Pancreas (tissue), 10 donors: ENCODE results near the gene CLASP1. TPM values are rescaled to one million over a fixed set of nuclear protein-coding genes. Genes with fewer than 3 reads are reported as not detected.
"Not testable (repeated sequence)": the region's sequence is repeated elsewhere in the genome, so short reads cannot be mapped to it uniquely, and the experiment has no call there.

Source experiments
- ATAC-seq, 4 donors: fragments of 200-7000 bp; cut with Tn5 transposase; one replicate each; pipeline versions ENCODE4 v1.8.0 to v1.9.1; 2020; ENCODE audit warnings: mild to moderate bottlenecking in 4 of 4, moderate library complexity in 4 of 4
- DNase-seq, 6 donors: peaks; one replicate each; pipeline ENCODE4 v3.0.0-alpha.2; 2020
- FAIRE-seq: peaks from 2 replicates; lab custom pipeline; 2012; peaks lifted over from hg19 to GRCh38; lab: Jason Lieb, UNC
- H3K27ac ChIP-seq, 4 donors: fragments of 200-600 bp; sonication (generic); 1 replicate in 3 of 4; 2 replicates in 1 of 4; pipeline versions ENCODE4 v1.5.0 to v1.8.0; 2020
- H3K27me3 ChIP-seq, 4 donors: fragments of 200-600 bp; one replicate each; pipeline ENCODE4 v1.8.0; 2021
- H3K36me3 ChIP-seq, 3 donors: fragments of 200-600 bp; sonication (generic) in 1 of 3; one replicate each; pipeline versions ENCODE4 v1.5.0 to v1.8.0; 2020 to 2021
- H3K4me1 ChIP-seq, 3 donors: fragments of 200-600 bp; one replicate each; pipeline ENCODE4 v1.8.0; 2021
- H3K4me3 ChIP-seq, 4 donors: fragments of 200-600 bp; sonication (generic) in 2 of 4; one replicate each; pipeline versions ENCODE4 v1.5.0 to v1.8.0; 2020 to 2021
- H3K9me3 ChIP-seq, 4 donors: fragments of 200-600 bp; one replicate each; pipeline ENCODE4 v1.8.0; 2021
- WGBS, 2 donors: extraction: QIAGEN DNeasy Blood & Tissue Kit; methylation state at CpG; one replicate each; pipeline ENCODE4 v1.1.7; 2013; 5-methylcytosine and 5-hydroxymethylcytosine counted together
- intact Hi-C, 3 donors: fragments of 100-400 bp; cut with DNase I; formaldehyde crosslinking; loops; one replicate each; pipeline versions ENCODE4 v1.11.1 to v1.14.2; 2022
- polyA plus RNA-seq, 2 donors: library from polyadenylated mRNA; stranded (reverse); fragments of 200-250 nt; gene quantifications; one replicate each; pipeline ENCODE4 v1.2.3, GENCODE V29; 2013
- total RNA-seq, 6 donors: library from RNA; stranded (reverse); fragmentation: NEBNext Ultra II Directional in 4 of 6; extraction: Animal tissue kit (Norgen Biotek cat#: 25700) in 4 of 6; gene quantifications; one replicate each; pipeline versions ENCODE4 v1.2.1 to v1.2.4, GENCODE V29; 2021 to 2023
- TF ChIP-seq, protein P1 (sequence below), 4 donors: fragments of 200-600 bp; sonication (generic) in 3 of 4; IDR thresholded peaks; one replicate each; pipeline versions ENCODE4 v1.5.0 to v1.8.0; 2021; ENCODE audit warnings: antibody characterized with exemption in 4 of 4
- donor health status: healthy with polysubstance abuse.
- donor health status: DM: no; HTN: no; CAD: no; lungs with moderate emphysema.
- donor health status: DM: no; HTN: no; CAD: no.
- donor health status: control.
- donor health status: control.
- donor health status: Bipolar disorder and iron deficiency.
- donor health status: DM: yes; HTN: yes; CAD: no.
- donor health status: DM: no; HTN: no; CAD: no.
- donor health status: DM: no; HTN: no; CAD: no.
- donor health status: DM: yes; HTN: yes; CAD: no.

CLASP1 gene
- total and polyA plus RNA-seq, 8 donors, result 8.9 to 34.5 (median 21.3) TPM

DNA sequence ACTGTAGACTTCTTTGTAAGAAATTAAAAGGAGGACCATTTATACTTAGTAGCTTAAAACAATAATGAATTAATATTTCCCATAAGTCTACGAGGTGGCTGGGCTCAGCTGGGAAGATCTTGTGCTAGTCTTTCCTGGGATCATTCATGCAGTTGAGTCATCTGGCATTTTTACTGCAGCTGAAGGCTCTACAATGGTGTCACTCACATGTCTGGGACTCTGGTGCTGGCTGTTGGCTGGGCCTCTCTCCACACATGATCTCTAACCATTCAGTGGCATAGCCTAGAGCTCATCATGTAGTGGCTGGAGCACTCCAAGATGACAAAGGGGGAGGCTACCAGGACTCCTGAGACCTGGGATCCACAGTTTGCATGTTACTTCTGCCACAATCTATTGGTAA, 35.5 kb downstream of the CLASP1 start:
- H3K36me3 ChIP-seq, result no peaks in the 10 kb centered on the region
- ATAC-seq (no peak), FAIRE-seq (no peak), DNase-seq (no peak)
- TF ChIP-seq, protein P1, sequence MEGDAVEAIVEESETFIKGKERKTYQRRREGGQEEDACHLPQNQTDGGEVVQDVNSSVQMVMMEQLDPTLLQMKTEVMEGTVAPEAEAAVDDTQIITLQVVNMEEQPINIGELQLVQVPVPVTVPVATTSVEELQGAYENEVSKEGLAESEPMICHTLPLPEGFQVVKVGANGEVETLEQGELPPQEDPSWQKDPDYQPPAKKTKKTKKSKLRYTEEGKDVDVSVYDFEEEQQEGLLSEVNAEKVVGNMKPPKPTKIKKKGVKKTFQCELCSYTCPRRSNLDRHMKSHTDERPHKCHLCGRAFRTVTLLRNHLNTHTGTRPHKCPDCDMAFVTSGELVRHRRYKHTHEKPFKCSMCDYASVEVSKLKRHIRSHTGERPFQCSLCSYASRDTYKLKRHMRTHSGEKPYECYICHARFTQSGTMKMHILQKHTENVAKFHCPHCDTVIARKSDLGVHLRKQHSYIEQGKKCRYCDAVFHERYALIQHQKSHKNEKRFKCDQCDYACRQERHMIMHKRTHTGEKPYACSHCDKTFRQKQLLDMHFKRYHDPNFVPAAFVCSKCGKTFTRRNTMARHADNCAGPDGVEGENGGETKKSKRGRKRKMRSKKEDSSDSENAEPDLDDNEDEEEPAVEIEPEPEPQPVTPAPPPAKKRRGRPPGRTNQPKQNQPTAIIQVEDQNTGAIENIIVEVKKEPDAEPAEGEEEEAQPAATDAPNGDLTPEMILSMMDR (IDR thresholded peaks at IDR 0.05), result no peak
- H3K4me1 ChIP-seq, result peaks cover 0 to 2% (median 2%) of the 10 kb centered on the region in 3 donors
- no peak overlapping the region for H3K27ac ChIP-seq
- no peaks in the 10 kb centered on the region for H3K9me3 ChIP-seq
- no peaks in the 10 kb centered on the region for H3K27me3 ChIP-seq
- H3K4me3 ChIP-seq, result no peak overlapping the region
- 92 to 93% methylated on average over 1 of the region's 1 CpG for WGBS, 2 donors
- intact Hi-C loops, result no loop called here

DNA sequence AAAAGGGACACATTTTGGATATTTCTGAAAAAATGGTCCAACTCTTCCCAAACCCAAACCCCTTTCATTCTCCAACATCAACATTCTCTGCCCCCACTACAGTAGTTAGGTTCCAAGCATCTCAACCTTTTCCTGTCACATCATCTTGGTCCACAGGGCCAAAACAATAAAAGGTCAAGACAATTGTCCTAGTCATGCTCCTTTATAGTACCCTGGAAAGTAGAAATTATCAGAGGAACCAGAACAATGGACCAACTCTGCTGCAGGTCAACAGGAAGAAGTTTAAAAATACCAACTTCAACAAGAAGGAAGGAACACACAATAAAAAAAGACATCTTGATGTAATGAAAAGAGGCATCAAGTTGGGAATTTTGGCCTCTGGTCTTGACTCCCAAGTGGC, 36.1 kb downstream of the CLASP1 start:
- Histone ChIP-seq H3K27ac (no peak overlapping the region), H3K27me3 (no peaks in the 10 kb centered on the region), H3K36me3 (no peaks in the 10 kb centered on the region), H3K4me1 (no peaks in the 10 kb centered on the region), H3K9me3 (no peaks in the 10 kb centered on the region), H3K4me3 (no peak overlapping the region)
- no peak for FAIRE-seq
- no peak for DNase-seq
- TF ChIP-seq, protein P1 (IDR thresholded peaks at IDR 0.05), result no peak
- ATAC-seq, result no peak
- intact Hi-C loops, result no loop called here

DNA sequence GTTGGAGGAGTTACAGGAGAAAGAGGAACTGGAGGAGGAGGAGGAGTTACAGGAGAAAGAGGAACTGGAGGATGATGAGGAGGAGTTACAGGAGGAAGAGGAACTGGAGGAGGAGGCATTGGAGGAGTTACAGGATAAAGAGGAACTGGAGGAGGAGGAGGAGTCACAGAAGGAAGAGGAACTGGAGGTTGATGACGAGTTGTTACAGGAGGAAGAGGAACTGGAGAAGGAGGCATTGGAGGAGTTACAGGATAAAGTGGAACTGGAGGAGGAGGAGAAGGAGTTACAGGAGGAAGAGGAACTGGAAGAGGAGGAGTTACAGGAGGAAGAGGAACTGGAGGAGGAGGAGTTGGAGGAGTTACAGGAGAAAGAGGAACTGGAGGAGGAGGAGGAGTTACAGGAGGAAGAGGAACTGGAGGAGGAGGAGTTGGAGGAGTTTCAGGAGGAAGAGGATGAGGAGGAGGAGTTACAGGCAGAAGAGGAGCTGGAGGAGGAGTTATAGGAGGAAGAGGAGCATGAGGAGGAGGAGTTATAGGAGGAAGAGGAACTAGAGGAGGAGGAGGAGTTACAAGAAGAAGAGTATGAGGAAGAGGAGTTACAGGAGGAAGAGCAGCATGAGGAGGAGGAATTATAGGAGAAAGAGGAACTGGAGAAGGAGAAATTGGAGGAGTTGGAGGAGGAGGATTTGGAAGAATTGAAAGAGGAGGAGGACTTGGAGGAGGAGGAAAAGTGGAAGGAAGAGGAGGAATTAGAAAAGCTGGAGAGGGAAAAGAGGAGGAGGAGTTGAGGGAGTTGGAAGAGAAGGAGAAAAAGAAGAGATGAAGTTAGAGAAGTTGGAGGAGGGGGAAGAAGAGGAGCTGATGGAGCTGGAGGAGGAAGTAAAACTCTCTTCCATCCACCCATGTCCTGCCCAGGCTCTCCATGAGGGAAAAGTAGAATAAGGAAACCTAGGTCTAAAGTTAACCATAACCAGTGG, 37.2 kb downstream of the CLASP1 start:
- H3K27ac ChIP-seq, result no peak overlapping the region
- 88 to 90% methylated on average over 1 of the region's 1 CpG for WGBS, 2 donors
- no peaks in the 10 kb centered on the region for H3K9me3 ChIP-seq
- no peaks in the 10 kb centered on the region for H3K27me3 ChIP-seq
- H3K36me3 ChIP-seq, result no peaks in the 10 kb centered on the region
- no peak for ATAC-seq
- no peak for DNase-seq
- TF ChIP-seq, protein P1 (IDR thresholded peaks at IDR 0.05), result no peak
- H3K4me1 ChIP-seq, result no peaks in the 10 kb centered on the region
- FAIRE-seq, result no peak
- intact Hi-C loops, result no loop called here
- H3K4me3 ChIP-seq, result no peak overlapping the region

DNA sequence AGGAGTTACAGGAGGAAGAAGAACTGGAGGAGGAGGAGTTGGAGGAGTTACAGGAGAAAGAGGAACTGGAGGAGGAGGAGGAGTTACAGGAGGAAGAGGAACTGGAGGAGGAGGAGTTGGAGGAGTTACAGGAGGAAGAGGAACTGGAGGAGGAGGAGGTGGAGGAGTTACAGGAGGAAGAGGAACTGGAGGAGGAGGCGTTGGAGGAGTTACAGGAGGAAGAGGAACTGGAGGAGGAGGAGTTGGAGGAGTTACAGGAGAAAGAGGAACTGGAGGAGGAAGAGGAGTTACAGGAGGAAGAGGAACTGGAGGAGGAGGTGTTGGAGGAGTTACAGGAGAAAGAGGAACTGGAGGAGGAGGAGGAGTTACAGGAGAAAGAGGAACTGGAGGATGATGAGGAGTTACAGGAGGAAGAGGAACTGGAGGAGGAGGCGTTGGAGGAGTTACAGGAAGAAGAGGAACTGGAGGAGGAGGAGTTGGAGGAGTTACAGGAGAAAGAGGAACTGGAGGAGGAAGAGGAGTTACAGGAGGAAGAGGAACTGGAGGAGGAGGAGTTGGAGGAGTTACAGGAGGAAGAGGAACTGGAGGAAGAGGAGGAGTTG, 38.1 kb downstream of the CLASP1 start:
- H3K36me3 ChIP-seq, FAIRE-seq, H3K4me3 ChIP-seq, H3K27me3 ChIP-seq, DNase-seq, H3K27ac ChIP-seq, ATAC-seq, H3K9me3 ChIP-seq, H3K4me1 ChIP-seq, intact Hi-C loops: not testable (repeated sequence)
- WGBS, 2 donors, result 89 to 97% methylated on average over 2 of the region's 2 CpGs

DNA sequence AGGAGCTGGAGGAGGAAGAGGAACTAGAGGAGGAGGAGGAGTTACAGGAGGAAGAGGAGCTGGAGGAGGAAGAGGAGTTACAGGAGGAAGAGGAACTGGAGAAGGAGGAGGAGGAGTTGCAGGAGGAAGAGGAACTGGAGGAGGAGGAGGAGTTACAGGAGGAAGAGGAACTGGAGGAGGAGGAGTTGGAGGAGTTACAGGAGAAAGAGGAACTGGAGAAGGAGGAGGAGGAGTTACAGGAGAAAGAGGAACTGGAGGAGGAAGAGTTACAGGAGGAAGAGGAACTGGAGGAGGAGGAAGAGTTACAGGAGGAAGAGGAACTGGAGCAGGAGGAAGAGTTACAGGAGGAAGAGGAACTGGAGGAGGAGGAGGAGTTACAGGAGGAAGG, 38.8 kb downstream of the CLASP1 start:
- H3K4me1 ChIP-seq, H3K27ac ChIP-seq, H3K27me3 ChIP-seq, ATAC-seq, H3K36me3 ChIP-seq, FAIRE-seq, H3K4me3 ChIP-seq, DNase-seq, H3K9me3 ChIP-seq, intact Hi-C loops: not testable (repeated sequence)

DNA sequence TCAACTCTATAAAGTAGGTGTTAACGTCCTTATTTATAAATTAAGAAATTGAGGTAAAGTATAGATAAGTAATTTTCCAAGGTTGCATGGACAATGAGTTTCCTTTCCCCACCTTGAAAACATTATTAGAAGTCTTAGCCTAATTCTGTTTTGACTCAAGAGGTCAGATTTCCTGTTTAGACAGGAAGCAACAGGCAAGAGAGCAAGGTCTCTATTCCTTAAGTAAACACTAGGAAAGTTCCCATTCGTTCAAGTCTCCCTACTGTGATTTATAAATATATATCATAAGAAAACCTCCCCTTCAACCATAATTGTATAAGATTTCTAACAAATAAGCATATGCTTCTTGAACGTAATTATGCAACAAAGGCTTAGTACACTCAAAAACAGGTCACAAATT, 40.3 kb downstream of the CLASP1 start:
- 60 to 64% methylated on average over 3 of the region's 3 CpGs for WGBS, 2 donors
- FAIRE-seq, result no peak
- ATAC-seq, result no peak
- intact Hi-C loops, result no loop called here
- TF ChIP-seq, protein P1 (IDR thresholded peaks at IDR 0.05), result no peak
- Histone ChIP-seq H3K36me3 (no peaks in the 10 kb centered on the region), H3K4me1 (peaks cover 0 to 11% (median 0%) of the 10 kb centered on the region in 3 donors), H3K27ac (no peak overlapping the region), H3K9me3 (no peaks in the 10 kb centered on the region), H3K27me3 (no peaks in the 10 kb centered on the region), H3K4me3 (no peak overlapping the region)
- DNase-seq, result no peak
